Common myeloid progenitor, CD34-positive (primary cell): ENCODE data around the gene KIF13A.
"Not testable (repeated sequence)": the region's sequence is repeated elsewhere in the genome, so short reads cannot be mapped to it uniquely, and the experiment has no call there.

ENCODE experiments used
- CTCF ChIA-PET: fragments of 350-600 bp; sonication (Branson Sonifier 250); formaldehyde crosslinking; loops from one replicate; lab custom pipeline; 2021; ENCODE audit warnings: antibody characterized with exemption; lab: Charles Lee
- POLR2A ChIA-PET: fragments of 350-600 bp; sonication (Branson Sonifier 250); formaldehyde crosslinking; loops from one replicate; lab custom pipeline; 2021; ENCODE audit warnings: antibody characterized with exemption; lab: Charles Lee
- DNase-seq, 3 donors: peaks; one replicate each; pipeline versions ENCODE4 v3.0.0 to v3.0.0-alpha.2; 2013
- H3K27ac ChIP-seq, 2 experiments: 1 replicate in 1 of 2; 2 replicates in 1 of 2; pipeline ENCODE4 v1.7.0; 2013; ENCODE audit warnings: inconsistent platforms in 2 of 2, low read length in 2 of 2, mild to moderate bottlenecking in 2 of 2, low read depth in 1 of 2, moderate library complexity in 1 of 2; ENCODE audit not compliant: severe bottlenecking in 2 of 2, insufficient read depth in 1 of 2, poor library complexity in 1 of 2
- H3K27me3 ChIP-seq, 5 experiments: replicated peaks in 2 of 5; 1 replicate in 3 of 5; 2 replicates in 2 of 5; pipeline versions ENCODE4 v1.6.1 to v1.7.0; 2013; ENCODE audit warnings: low read length in 4 of 5, mild to moderate bottlenecking in 2 of 5, moderate library complexity in 2 of 5, inconsistent platforms in 1 of 5; ENCODE audit not compliant: insufficient read depth in 5 of 5, control insufficient read depth in 4 of 5
- H3K36me3 ChIP-seq, 4 experiments: 1 replicate in 2 of 4; 2 replicates in 2 of 4; pipeline versions ENCODE4 v1.6.1 to v1.7.0; 2013; ENCODE audit warnings: low read length in 3 of 4, control low read depth in 1 of 4, mild to moderate bottlenecking in 1 of 4; ENCODE audit not compliant: control insufficient read depth in 4 of 4, insufficient read depth in 4 of 4
- H3K4me1 ChIP-seq, 4 experiments: 1 replicate in 3 of 4; 2 replicates in 1 of 4; pipeline versions ENCODE4 v1.6.1 to v1.7.1; 2013; ENCODE audit warnings: low read length in 3 of 4, mild to moderate bottlenecking in 3 of 4, control low read depth in 1 of 4, inconsistent platforms in 1 of 4, moderate library complexity in 1 of 4; ENCODE audit not compliant: control insufficient read depth in 4 of 4, insufficient read depth in 4 of 4; ENCODE audit errors: control extremely low read depth in 1 of 4
- H3K4me3 ChIP-seq, 7 experiments: 1 replicate in 4 of 7; 2 replicates in 3 of 7; pipeline versions ENCODE4 v1.5.1 to v1.7.0; 2013; ENCODE audit warnings: mild to moderate bottlenecking in 7 of 7, low read length in 6 of 7, moderate library complexity in 6 of 7, inconsistent platforms in 2 of 7, low read depth in 2 of 7, control low read depth in 1 of 7; ENCODE audit not compliant: insufficient read depth in 4 of 7, control insufficient read depth in 1 of 7; ENCODE audit errors: extremely low read depth in 1 of 7
- H3K9me3 ChIP-seq, 5 experiments: 1 replicate in 4 of 5; 2 replicates in 1 of 5; pipeline versions ENCODE4 v1.6.1 to v1.7.1; 2013; ENCODE audit warnings: low read length in 4 of 5, mild to moderate bottlenecking in 2 of 5, inconsistent platforms in 1 of 5, low read depth in 1 of 5, moderate library complexity in 1 of 5; ENCODE audit not compliant: control insufficient read depth in 4 of 5, insufficient read depth in 2 of 5; ENCODE audit errors: control extremely low read depth in 1 of 5
- WGBS: methylation state at CpG from one replicate; pipeline ENCODE4 v1.1.5; 2013; ENCODE audit not compliant: insufficient coverage; 5-methylcytosine and 5-hydroxymethylcytosine counted together

Gene KIF13A

DNA sequence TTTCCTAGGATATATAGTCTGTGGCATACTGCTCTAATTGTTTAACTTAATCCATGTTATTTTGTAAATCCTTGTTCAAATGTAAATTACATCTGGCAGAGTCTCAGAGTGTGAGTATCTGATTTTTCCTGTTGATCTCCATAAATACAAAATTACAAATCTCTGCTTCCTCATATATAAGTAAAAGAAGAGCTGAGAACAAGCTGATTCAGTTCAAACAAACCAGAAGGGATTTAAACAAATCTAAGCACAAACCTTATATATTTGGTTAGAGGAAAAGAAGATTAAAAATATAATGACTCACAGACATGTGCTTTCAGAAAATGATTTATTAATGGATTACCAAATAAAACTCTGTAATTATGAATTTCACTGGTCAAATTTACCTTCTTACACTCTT lies 37.3 kb downstream of the KIF13A start:
- no peaks in the 10 kb centered on the region for H3K27me3 ChIP-seq
- CTCF ChIA-PET: no interaction called here
- H3K4me1 ChIP-seq: no peaks in the 10 kb centered on the region
- no peak for DNase-seq
- H3K36me3 ChIP-seq: peaks cover 0 to 8% (median 2%) of the 10 kb centered on the region in 4 experiments
- H3K4me3 ChIP-seq: no peak overlapping the region
- H3K9me3 ChIP-seq: peaks cover 0 to 1% (median 0%) of the 10 kb centered on the region in 5 experiments
- no peak overlapping the region for H3K27ac ChIP-seq
- POLR2A ChIA-PET: no interaction called here

DNA sequence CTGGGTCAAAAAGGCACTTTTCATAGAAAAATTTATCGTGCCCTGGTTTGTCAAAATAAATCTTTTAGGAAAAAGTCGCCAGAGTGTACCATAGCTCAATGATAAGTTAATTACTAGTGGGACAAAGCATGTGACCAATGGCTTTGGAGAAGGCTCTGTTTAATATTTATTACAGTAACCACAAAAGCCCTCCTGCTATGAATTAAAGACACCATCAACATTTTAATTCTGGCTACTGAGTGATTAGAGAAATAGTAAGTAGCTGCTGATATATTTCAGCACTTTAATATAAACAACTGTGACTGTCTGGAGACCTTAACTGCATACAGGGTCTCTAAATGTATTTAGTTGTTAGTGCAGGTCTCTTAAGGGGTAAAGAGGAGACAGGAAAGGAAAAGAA lies 38.3 kb downstream of the KIF13A start:
- H3K36me3 ChIP-seq: peaks cover 0 to 8% (median 2%) of the 10 kb centered on the region in 4 experiments
- no peak for DNase-seq
- no CpG with 5 or more reads among the region's 2 CpGs for WGBS
- CTCF ChIA-PET: no interaction called here
- H3K4me3 ChIP-seq: no peak overlapping the region
- peaks cover 0 to 1% (median 0%) of the 10 kb centered on the region in 5 experiments for H3K9me3 ChIP-seq
- H3K27me3 ChIP-seq: no peaks in the 10 kb centered on the region
- no peaks in the 10 kb centered on the region for H3K4me1 ChIP-seq
- H3K27ac ChIP-seq: no peak overlapping the region
- POLR2A ChIA-PET: no interaction called here

DNA sequence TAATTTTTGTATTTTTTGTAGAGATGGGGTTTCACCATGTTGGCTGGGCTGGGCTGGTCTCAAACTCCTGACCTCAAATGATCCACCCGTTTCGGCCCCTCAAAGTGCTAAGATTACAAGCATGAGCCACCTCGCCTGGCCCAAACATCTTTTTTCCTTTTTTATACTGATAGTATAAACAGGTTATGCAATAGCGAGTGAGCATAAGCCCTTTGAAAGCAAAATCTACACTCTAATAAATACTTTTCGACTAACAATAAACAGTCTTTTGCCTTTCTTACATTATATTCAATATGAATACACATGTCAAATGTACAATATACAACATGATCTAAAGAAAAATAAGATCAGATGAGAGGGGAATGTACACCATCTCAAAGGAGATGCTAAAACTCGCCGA lies 38.7 kb downstream of the KIF13A start:
- no CpG with 5 or more reads among the region's 7 CpGs for WGBS
- CTCF ChIA-PET: no interaction called here
- H3K27me3 ChIP-seq: no peaks in the 10 kb centered on the region

DNA sequence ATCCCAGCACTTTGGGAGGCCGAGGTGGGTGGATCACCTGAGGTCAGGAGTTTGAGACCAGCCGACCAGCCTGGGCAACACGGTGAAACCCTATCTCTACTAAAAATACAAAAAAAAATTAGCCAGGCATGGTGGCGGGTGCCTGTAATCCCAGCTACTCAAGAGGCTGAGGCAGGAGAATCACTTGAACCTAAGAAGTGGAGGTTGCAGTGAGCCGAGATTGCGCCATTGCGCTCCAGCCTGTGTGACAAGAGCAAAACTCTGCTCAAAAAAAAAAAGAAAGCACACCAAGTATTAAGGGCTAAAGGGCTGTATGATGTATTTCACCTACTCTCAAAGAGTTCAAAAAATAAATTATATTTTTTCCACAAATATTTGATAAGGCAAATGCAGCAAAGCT lies 39.9 kb downstream of the KIF13A start:
- H3K9me3 ChIP-seq, H3K4me3 ChIP-seq, H3K36me3 ChIP-seq, H3K4me1 ChIP-seq, POLR2A ChIA-PET, H3K27me3 ChIP-seq, DNase-seq, H3K27ac ChIP-seq: not testable (repeated sequence)
- CTCF ChIA-PET: interaction anchor here (0.6 to 2.5 kb wide), 4 partner anchors 12 to 41 kb away, joined by 3 to 7 read pairs (median 4); no protein-coding TSS in a partner anchor
- 100% methylated on average over 2 of the region's 7 CpGs for WGBS

More for the DNA sequence above, 38.7 kb downstream of the KIF13A start:
- no peak overlapping the region for H3K4me3 ChIP-seq
- no peaks in the 10 kb centered on the region for H3K4me1 ChIP-seq
- peaks cover 0 to 8% (median 2%) of the 10 kb centered on the region in 4 experiments for H3K36me3 ChIP-seq
- no peak for DNase-seq
- no peak overlapping the region for H3K27ac ChIP-seq
- peaks cover 0 to 1% (median 0%) of the 10 kb centered on the region in 5 experiments for H3K9me3 ChIP-seq
- POLR2A ChIA-PET: no interaction called here

DNA sequence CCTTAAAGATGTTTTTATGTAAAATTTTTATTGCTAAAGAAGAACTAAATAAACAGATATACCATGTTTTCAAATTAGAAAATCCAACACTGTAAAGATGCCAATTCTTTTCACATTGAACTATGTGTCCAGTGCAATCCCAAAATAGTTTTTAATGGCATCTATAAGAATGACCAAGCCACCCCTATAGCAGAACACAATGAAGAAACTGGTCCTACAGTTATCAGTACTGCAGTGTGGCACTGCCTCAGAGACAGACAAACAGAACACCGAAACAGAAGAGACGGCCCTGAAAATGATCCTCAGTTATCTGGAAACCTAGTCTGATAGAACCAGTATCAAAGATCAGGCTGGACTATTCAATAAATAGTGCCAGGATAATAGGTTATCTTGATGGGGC lies 41.9 kb downstream of the KIF13A start:
- H3K4me3 ChIP-seq: no peak overlapping the region
- H3K27ac ChIP-seq: no peak overlapping the region
- 100% methylated on average over 2 of the region's 2 CpGs for WGBS
- no peaks in the 10 kb centered on the region for H3K27me3 ChIP-seq
- no peak for DNase-seq
- no peaks in the 10 kb centered on the region for H3K36me3 ChIP-seq
- H3K4me1 ChIP-seq: no peaks in the 10 kb centered on the region
- no peaks in the 10 kb centered on the region for H3K9me3 ChIP-seq
- ChIA-PET POLR2A (no interaction called here), CTCF (interaction anchor here (1.3 to 2.5 kb wide), 3 partner anchors 10 to 16 kb away, joined by 3 to 7 read pairs (median 5); no protein-coding TSS in a partner anchor)

DNA sequence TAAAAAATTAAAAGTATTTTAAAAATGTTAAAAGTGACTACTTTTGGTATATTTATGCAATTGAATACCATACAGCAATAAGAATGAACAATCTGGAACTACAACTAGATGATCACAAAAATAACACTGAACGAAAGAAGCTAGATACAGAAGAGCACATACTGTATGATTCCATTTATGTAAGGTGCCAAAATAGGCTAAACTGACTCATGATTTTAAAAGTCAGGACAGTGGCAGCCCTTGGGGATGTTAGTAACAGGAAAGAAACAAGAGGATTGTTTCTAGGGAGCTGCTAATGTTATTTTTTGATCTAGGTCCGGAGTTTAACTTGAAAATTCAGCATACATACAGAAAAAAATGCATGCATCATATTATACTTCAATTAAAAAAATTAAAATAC lies 42.3 kb downstream of the KIF13A start:
- no peak for DNase-seq
- no peak overlapping the region for H3K4me3 ChIP-seq
- H3K27ac ChIP-seq: no peak overlapping the region
- no peaks in the 10 kb centered on the region for H3K4me1 ChIP-seq
- H3K9me3 ChIP-seq: no peaks in the 10 kb centered on the region
- CTCF ChIA-PET: interaction anchor here (1.3 to 1.6 kb wide), 3 partner anchors 10 to 18 kb away, joined by 3 to 6 read pairs (median 4); no protein-coding TSS in a partner anchor
- H3K36me3 ChIP-seq: peaks cover 0 to 1% (median under 1%) of the 10 kb centered on the region in 4 experiments
- H3K27me3 ChIP-seq: no peaks in the 10 kb centered on the region
- no CpG with 5 or more reads among the region's 2 CpGs for WGBS
- POLR2A ChIA-PET: no interaction called here

DNA sequence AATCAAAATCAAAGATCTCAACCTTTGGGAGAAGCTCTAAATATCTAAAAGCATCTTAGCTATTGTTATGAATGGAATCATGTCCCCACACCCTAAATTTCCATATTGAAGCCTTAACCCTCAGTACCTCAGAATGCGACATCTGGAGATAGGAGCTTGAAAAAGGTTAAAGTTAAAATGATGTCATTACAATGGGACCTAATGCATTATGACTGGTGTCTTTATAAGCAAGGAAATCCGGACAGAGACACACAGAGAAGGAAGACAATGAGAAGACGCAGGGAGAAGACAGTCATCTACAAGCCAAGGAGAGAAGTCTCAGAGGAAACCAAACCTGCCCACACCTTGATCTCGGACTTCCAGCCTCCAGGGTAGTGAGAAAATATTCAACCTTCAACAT lies 46.1 kb downstream of the KIF13A start:
- peaks cover 0 to 6% (median 1%) of the 10 kb centered on the region in 4 experiments for H3K36me3 ChIP-seq
- no peak overlapping the region for H3K4me3 ChIP-seq
- H3K27me3 ChIP-seq: no peaks in the 10 kb centered on the region
- no peaks in the 10 kb centered on the region for H3K9me3 ChIP-seq
- no peak for DNase-seq
- CTCF ChIA-PET: interaction anchor here (1.6 kb wide), 1 partner anchor 19 kb away, joined by 4 read pairs; no protein-coding TSS in a partner anchor
- POLR2A ChIA-PET: no interaction called here
- peaks cover 3 to 13% (median 5%) of the 10 kb centered on the region in 4 experiments for H3K4me1 ChIP-seq
- H3K27ac ChIP-seq: no peak overlapping the region
- WGBS: 95% methylated on average over 3 of the region's 4 CpGs
